Common myeloid progenitor, CD34-positive (primary cell): ENCODE measurements around the gene NKAIN2.

ENCODE experiments used
- CTCF ChIA-PET: fragments of 350-600 bp; sonication (Branson Sonifier 250); formaldehyde crosslinking; loops from one replicate; lab custom pipeline; 2021; ENCODE audit warnings: antibody characterized with exemption; lab: Charles Lee
- POLR2A ChIA-PET: fragments of 350-600 bp; sonication (Branson Sonifier 250); formaldehyde crosslinking; loops from one replicate; lab custom pipeline; 2021; ENCODE audit warnings: antibody characterized with exemption; lab: Charles Lee
- DNase-seq, 3 donors: peaks; one replicate each; pipeline versions ENCODE4 v3.0.0 to v3.0.0-alpha.2; 2013
- H3K27ac ChIP-seq, 2 experiments: 1 replicate in 1 of 2; 2 replicates in 1 of 2; pipeline ENCODE4 v1.7.0; 2013; ENCODE audit warnings: inconsistent platforms in 2 of 2, low read length in 2 of 2, mild to moderate bottlenecking in 2 of 2, low read depth in 1 of 2, moderate library complexity in 1 of 2; ENCODE audit not compliant: severe bottlenecking in 2 of 2, insufficient read depth in 1 of 2, poor library complexity in 1 of 2
- H3K27me3 ChIP-seq, 5 experiments: replicated peaks in 2 of 5; 1 replicate in 3 of 5; 2 replicates in 2 of 5; pipeline versions ENCODE4 v1.6.1 to v1.7.0; 2013; ENCODE audit warnings: low read length in 4 of 5, mild to moderate bottlenecking in 2 of 5, moderate library complexity in 2 of 5, inconsistent platforms in 1 of 5; ENCODE audit not compliant: insufficient read depth in 5 of 5, control insufficient read depth in 4 of 5
- H3K36me3 ChIP-seq, 4 experiments: 1 replicate in 2 of 4; 2 replicates in 2 of 4; pipeline versions ENCODE4 v1.6.1 to v1.7.0; 2013; ENCODE audit warnings: low read length in 3 of 4, control low read depth in 1 of 4, mild to moderate bottlenecking in 1 of 4; ENCODE audit not compliant: control insufficient read depth in 4 of 4, insufficient read depth in 4 of 4
- H3K4me1 ChIP-seq, 4 experiments: 1 replicate in 3 of 4; 2 replicates in 1 of 4; pipeline versions ENCODE4 v1.6.1 to v1.7.1; 2013; ENCODE audit warnings: low read length in 3 of 4, mild to moderate bottlenecking in 3 of 4, control low read depth in 1 of 4, inconsistent platforms in 1 of 4, moderate library complexity in 1 of 4; ENCODE audit not compliant: control insufficient read depth in 4 of 4, insufficient read depth in 4 of 4; ENCODE audit errors: control extremely low read depth in 1 of 4
- H3K4me3 ChIP-seq, 7 experiments: 1 replicate in 4 of 7; 2 replicates in 3 of 7; pipeline versions ENCODE4 v1.5.1 to v1.7.0; 2013; ENCODE audit warnings: mild to moderate bottlenecking in 7 of 7, low read length in 6 of 7, moderate library complexity in 6 of 7, inconsistent platforms in 2 of 7, low read depth in 2 of 7, control low read depth in 1 of 7; ENCODE audit not compliant: insufficient read depth in 4 of 7, control insufficient read depth in 1 of 7; ENCODE audit errors: extremely low read depth in 1 of 7
- H3K9me3 ChIP-seq, 5 experiments: 1 replicate in 4 of 5; 2 replicates in 1 of 5; pipeline versions ENCODE4 v1.6.1 to v1.7.1; 2013; ENCODE audit warnings: low read length in 4 of 5, mild to moderate bottlenecking in 2 of 5, inconsistent platforms in 1 of 5, low read depth in 1 of 5, moderate library complexity in 1 of 5; ENCODE audit not compliant: control insufficient read depth in 4 of 5, insufficient read depth in 2 of 5; ENCODE audit errors: control extremely low read depth in 1 of 5
- WGBS: methylation state at CpG from one replicate; pipeline ENCODE4 v1.1.5; 2013; ENCODE audit not compliant: insufficient coverage; 5-methylcytosine and 5-hydroxymethylcytosine counted together

The NKAIN2 gene

DNA sequence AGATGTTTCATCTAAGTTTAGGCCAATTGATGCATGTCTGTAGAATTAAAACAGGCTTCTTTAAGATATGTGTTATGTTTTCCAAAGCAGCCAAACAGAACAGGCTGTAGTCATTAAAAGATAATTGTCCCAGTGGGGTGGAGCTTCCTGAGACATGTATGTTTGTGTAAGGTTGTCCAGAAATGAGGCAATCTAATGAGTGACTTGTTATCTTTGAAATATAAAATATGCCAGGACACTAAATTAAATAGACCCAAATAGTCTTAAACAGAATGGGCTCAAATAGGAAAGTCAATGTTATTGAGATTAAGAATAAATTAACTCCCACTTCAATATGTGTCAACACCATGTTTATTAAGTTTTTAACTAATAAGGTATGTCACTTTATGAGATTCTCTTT, 953.9 kb downstream of the NKAIN2 start:
- no peaks in the 10 kb centered on the region for H3K36me3 ChIP-seq
- no peak for DNase-seq
- H3K9me3 ChIP-seq: peaks cover 0 to 6% (median 0%) of the 10 kb centered on the region in 5 experiments

DNA sequence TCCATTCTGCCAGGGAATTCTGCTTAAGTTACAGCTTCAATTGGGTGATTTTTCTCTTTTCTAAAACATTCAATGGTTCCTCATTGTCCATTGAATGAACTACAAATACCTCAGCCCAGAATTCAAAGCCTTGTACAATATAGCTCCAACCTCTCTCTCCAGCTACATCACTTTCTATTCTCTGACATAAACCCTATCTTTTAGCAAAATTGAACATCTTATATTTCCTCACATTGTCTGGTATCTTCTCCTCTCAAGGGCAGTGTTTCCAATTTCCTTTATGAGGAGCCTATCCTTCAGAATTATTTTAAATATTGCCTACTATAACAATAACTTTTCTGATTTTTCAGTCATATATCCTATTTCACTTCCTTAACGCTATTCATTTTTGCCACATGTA, 955.0 kb downstream of the NKAIN2 start:
- no peaks in the 10 kb centered on the region for H3K36me3 ChIP-seq
- DNase-seq: no peak
- H3K9me3 ChIP-seq: peaks cover 0 to 6% (median 0%) of the 10 kb centered on the region in 5 experiments
- H3K27me3 ChIP-seq: no peaks in the 10 kb centered on the region
- H3K27ac ChIP-seq: no peak overlapping the region
- WGBS: no CpG with 5 or more reads among the region's 1 CpG
- CTCF ChIA-PET: interaction anchor here (0.6 kb wide), 1 partner anchor 305 kb away, joined by 4 read pairs; no protein-coding TSS in a partner anchor
- no peak overlapping the region for H3K4me3 ChIP-seq
- POLR2A ChIA-PET: no interaction called here
- H3K4me1 ChIP-seq: no peaks in the 10 kb centered on the region

More for the DNA sequence above, 953.9 kb downstream of the NKAIN2 start:
- Histone ChIP-seq H3K27ac (no peak overlapping the region), H3K4me1 (no peaks in the 10 kb centered on the region), H3K27me3 (no peaks in the 10 kb centered on the region), H3K4me3 (no peak overlapping the region)
- ChIA-PET POLR2A (no interaction called here), CTCF (no interaction called here)

DNA sequence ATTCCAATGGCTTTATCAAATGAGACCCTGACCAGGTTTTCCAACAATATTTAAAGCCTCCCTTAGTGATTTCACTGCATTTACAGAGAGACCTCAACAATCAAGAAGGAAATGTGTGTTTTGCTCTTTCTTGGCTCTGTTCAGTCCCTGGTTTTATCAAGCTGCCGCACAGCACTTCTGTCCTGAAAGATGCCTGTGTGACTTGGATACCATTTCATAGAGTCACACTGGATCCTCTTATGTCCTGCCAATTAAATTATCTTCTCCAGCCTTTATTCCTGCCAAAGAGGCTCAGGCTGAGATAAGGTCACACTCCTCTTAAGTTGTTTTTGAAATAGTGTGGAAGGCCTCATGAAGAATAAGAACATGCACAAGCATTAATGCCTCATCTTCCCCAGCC, 961.6 kb downstream of the NKAIN2 start:
- POLR2A ChIA-PET: interaction anchor here (0.6 kb wide), 1 partner anchor 931 kb away, joined by 4 read pairs; no protein-coding TSS in a partner anchor
- peak in 2 of 3 donors; percentile 14 to 43 for DNase-seq
- 100% methylated on average over 1 of the region's 1 CpG for WGBS

DNA sequence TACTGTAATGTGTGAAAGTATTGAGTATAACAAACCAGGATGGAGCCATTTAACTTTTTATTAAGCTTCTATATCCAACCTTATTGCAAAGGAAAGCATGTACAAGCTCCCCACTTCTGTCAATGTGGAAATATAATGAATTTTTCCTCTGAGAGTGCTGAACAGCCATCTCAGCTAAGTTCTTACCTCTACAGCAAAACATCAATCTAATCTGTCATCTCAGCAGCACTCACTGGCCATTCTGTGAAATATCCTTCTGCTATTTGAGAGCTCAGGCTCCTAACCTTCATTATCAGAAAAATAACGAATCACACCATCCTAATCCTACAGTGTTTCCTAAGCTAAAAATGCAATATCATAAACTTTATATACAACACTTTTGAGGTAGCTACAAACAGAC, 964.6 kb downstream of the NKAIN2 start:
- no peak for DNase-seq
- ChIA-PET POLR2A (no interaction called here), CTCF (no interaction called here)
- no peaks in the 10 kb centered on the region for H3K27me3 ChIP-seq
- no peaks in the 10 kb centered on the region for H3K9me3 ChIP-seq
- no peak overlapping the region for H3K27ac ChIP-seq
- no peak overlapping the region for H3K4me3 ChIP-seq
- no peaks in the 10 kb centered on the region for H3K36me3 ChIP-seq
- no peaks in the 10 kb centered on the region for H3K4me1 ChIP-seq
- no CpG with 5 or more reads among the region's 1 CpG for WGBS

More for the DNA sequence above, 961.6 kb downstream of the NKAIN2 start:
- Histone ChIP-seq H3K27me3 (no peaks in the 10 kb centered on the region), H3K4me3 (no peak overlapping the region), H3K36me3 (no peaks in the 10 kb centered on the region), H3K27ac (no peak overlapping the region), H3K4me1 (no peaks in the 10 kb centered on the region), H3K9me3 (no peaks in the 10 kb centered on the region)
- CTCF ChIA-PET: no interaction called here

DNA sequence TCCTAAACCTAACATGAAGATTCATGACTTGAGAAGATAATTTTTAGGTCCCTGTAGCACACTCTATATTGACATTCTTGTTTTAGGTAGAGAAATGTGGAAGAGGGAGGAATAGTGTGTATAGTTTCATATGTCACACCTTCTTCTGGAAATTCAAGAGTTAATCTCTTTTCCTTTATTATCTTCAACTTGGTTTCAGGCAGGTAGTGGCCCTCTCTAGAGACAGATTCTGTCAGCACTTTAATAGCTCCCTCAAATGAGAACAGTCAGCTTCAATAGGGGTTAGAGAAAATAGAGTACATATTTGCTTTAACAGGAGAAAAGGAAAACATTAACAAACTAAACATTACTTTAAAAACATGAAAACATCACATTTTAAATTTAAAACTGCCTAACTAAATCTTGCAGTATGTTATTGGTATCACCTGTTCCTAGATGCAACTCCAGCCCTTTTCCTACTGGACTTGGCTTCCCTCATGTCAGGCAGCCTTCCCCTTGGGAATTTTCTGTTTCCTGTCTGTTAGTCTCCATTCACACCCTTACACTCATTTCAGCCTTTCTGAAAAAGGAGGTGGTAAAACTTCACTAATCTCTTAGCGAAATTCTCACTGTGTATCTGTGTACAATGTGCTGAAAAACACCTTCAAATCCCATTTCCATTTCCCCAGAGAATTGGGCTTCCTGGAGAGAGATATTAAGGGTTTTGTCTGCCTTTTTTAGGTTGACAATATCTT, 966.3 kb downstream of the NKAIN2 start:
- WGBS: no CpG with 5 or more reads among the region's 1 CpG
- Histone ChIP-seq H3K9me3 (no peaks in the 10 kb centered on the region), H3K27me3 (no peaks in the 10 kb centered on the region), H3K36me3 (no peaks in the 10 kb centered on the region), H3K4me3 (no peak overlapping the region), H3K27ac (no peak overlapping the region), H3K4me1 (no peaks in the 10 kb centered on the region)
- CTCF ChIA-PET: no interaction called here
- no peak for DNase-seq
- POLR2A ChIA-PET: no interaction called here

DNA sequence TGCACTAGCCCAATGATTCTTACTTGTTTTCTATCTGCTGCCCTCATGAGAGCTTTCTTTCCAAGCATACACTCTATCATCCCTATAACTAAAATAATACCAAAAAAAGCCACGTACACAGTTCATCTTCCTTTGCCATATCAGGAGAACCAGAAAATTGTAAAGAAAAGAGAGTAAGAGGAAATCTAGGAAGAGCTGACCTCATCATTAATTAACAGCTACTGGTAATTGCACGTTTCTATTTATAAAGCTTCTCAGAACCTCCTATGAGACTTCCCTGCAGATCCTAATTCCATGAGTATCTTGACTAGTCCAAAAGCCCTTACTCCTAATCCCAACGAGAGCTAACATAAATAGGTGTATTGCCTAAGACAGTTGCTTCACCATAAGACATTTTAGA, 967.1 kb downstream of the NKAIN2 start:
- POLR2A ChIA-PET: no interaction called here
- 100% methylated on average over 1 of the region's 3 CpGs for WGBS
- H3K27ac ChIP-seq: no peak overlapping the region

DNA sequence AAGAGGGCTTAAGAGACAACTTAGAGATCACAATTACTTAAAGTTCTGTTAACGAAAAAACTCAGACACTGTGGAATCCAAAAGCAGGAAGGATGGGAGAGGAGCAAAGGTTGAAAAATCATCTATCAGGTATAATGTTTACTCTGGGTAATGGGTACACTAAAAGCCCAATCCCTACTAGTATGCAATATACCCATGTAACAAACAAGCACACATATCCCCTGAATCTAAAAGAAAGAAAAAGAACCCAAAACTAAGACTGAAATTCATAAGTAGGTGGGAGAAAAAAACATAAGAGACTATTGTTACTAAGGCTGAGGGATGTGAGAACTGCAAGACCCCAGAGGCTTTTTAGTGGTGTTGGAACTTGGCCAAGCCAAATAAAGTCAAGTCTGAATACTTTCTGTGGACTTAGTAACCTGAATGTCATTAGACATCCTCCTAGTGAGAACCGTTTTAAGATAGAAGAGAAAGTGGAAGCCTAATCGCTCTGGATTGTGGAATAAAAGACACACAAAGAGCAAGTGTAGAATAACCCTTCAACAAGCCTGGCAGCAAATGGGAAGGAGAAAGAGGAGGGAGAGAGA, 969.2 kb downstream of the NKAIN2 start:
- Histone ChIP-seq H3K4me3 (no peak overlapping the region), H3K4me1 (no peaks in the 10 kb centered on the region), H3K27me3 (no peaks in the 10 kb centered on the region), H3K36me3 (no peaks in the 10 kb centered on the region), H3K27ac (no peak overlapping the region), H3K9me3 (no peaks in the 10 kb centered on the region)
- no peak for DNase-seq
- WGBS: no CpG with 5 or more reads among the region's 3 CpGs
- ChIA-PET POLR2A (no interaction called here), CTCF (no interaction called here)

More for the DNA sequence above, 967.1 kb downstream of the NKAIN2 start:
- H3K36me3 ChIP-seq: no peaks in the 10 kb centered on the region
- H3K27me3 ChIP-seq: no peaks in the 10 kb centered on the region
- H3K4me1 ChIP-seq: no peaks in the 10 kb centered on the region
- CTCF ChIA-PET: no interaction called here
- no peak for DNase-seq
- H3K4me3 ChIP-seq: no peak overlapping the region
- no peaks in the 10 kb centered on the region for H3K9me3 ChIP-seq
